ENCODE measurements around the gene TRA2B. TPM values are rescaled to one million over a fixed set of nuclear protein-coding genes. Genes with fewer than 3 reads are reported as not detected.

Gene TRA2B
- total RNA-seq, 2 donors from 2014 or later, result 137 to 267 TPM

GRCh38 chr3:185928496-185928895 is 9.3 kb downstream of the TRA2B start:
- peaks cover 27% of the 10 kb centered on the region for H3K36me3 ChIP-seq
- H3K4me3 ChIP-seq, result peak overlapping the region; percentile 80
- ATAC-seq (ENCODE audit: insufficient number of reproducible peaks, low FRiP score, low read depth), result no peak
- no peak for DNase-seq (ENCODE audit: low spot score)
- H3K4me1 ChIP-seq (ENCODE audit: control insufficient read depth in 1 of 2, low read depth in 2 of 2), result peaks cover 73 to 95% of the 10 kb centered on the region in 2 donors
- no peaks in the 10 kb centered on the region for H3K27me3 ChIP-seq (replicated peaks; ENCODE audit: insufficient read depth)
- TF ChIP-seq CTCF (IDR thresholded peaks at IDR 0.05), result no peak
- no peaks in the 10 kb centered on the region for H3K9me3 ChIP-seq
- no peak overlapping the region for H3K27ac ChIP-seq

- peaks cover 64 to 92% of the 10 kb centered on the region in 2 donors for H3K4me1 ChIP-seq (ENCODE audit: control insufficient read depth in 1 of 2, low read depth in 2 of 2)
- ATAC-seq (ENCODE audit: insufficient number of reproducible peaks, low FRiP score, low read depth), result no peak
- H3K36me3 ChIP-seq, result peaks cover 36% of the 10 kb centered on the region
- TF ChIP-seq CTCF (IDR thresholded peaks at IDR 0.05), result no peak
- peak overlapping the region; percentile 80 for H3K4me3 ChIP-seq
- H3K9me3 ChIP-seq, result no peaks in the 10 kb centered on the region
- H3K27me3 ChIP-seq (replicated peaks; ENCODE audit: insufficient read depth), result no peaks in the 10 kb centered on the region
- no peak for DNase-seq (ENCODE audit: low spot score)
- H3K27ac ChIP-seq, result no peak overlapping the region
Measured at GRCh38 chr3:185927501-185928200, 10.2 kb downstream of the TRA2B start.

- ATAC-seq (ENCODE audit: insufficient number of reproducible peaks, low FRiP score, low read depth) (no peak), DNase-seq (ENCODE audit: low spot score) (no peak)
- peaks cover 55 to 87% of the 10 kb centered on the region in 2 donors for H3K4me1 ChIP-seq (ENCODE audit: control insufficient read depth in 1 of 2, low read depth in 2 of 2)
- no peak for TF ChIP-seq CTCF (IDR thresholded peaks at IDR 0.05)
- H3K36me3 ChIP-seq, result peaks cover 48% of the 10 kb centered on the region
- H3K27ac ChIP-seq, result no peak overlapping the region
- H3K27me3 ChIP-seq (replicated peaks; ENCODE audit: insufficient read depth), result no peaks in the 10 kb centered on the region
- H3K9me3 ChIP-seq, result no peaks in the 10 kb centered on the region
- peak overlapping the region; percentile 29 for H3K4me3 ChIP-seq
Measured at GRCh38 chr3:185926445-185926844, 11.4 kb downstream of the TRA2B start.

- Histone ChIP-seq H3K4me3 (no peak overlapping the region), H3K36me3 (peaks cover 56% of the 10 kb centered on the region), H3K27me3 (replicated peaks; ENCODE audit: insufficient read depth) (no peaks in the 10 kb centered on the region), H3K27ac (no peak overlapping the region), H3K9me3 (no peaks in the 10 kb centered on the region), H3K4me1 (ENCODE audit: control insufficient read depth in 1 of 2, low read depth in 2 of 2) (peaks cover 44 to 76% of the 10 kb centered on the region in 2 donors)
- no peak for DNase-seq (ENCODE audit: low spot score)
- no peak for ATAC-seq (ENCODE audit: insufficient number of reproducible peaks, low FRiP score, low read depth)
- no peak for TF ChIP-seq CTCF (IDR thresholded peaks at IDR 0.05)
Measured at GRCh38 chr3:185925353-185925752, 12.5 kb downstream of the TRA2B start.

- H3K36me3 ChIP-seq, result peaks cover 58% of the 10 kb centered on the region
Measured at GRCh38 chr3:185924375-185924774, 13.4 kb downstream of the TRA2B start.

More at GRCh38 chr3:185924375-185924774, 13.4 kb downstream of the TRA2B start:
- no peak overlapping the region for H3K27ac ChIP-seq
- no peak for DNase-seq (ENCODE audit: low spot score)
- TF ChIP-seq CTCF (IDR thresholded peaks at IDR 0.05), result no peak
- H3K9me3 ChIP-seq, result no peaks in the 10 kb centered on the region
- ATAC-seq (ENCODE audit: insufficient number of reproducible peaks, low FRiP score, low read depth), result no peak
- H3K27me3 ChIP-seq (replicated peaks; ENCODE audit: insufficient read depth), result no peaks in the 10 kb centered on the region
- H3K4me1 ChIP-seq (ENCODE audit: control insufficient read depth in 1 of 2, low read depth in 2 of 2), result peaks cover 34 to 67% of the 10 kb centered on the region in 2 donors
- no peak overlapping the region for H3K4me3 ChIP-seq
